ENCODE results near the gene SLC35A4. TPM values are rescaled to one million over a fixed set of nuclear protein-coding genes. Genes with fewer than 3 reads are reported as not detected.

The SLC35A4 gene
- total and polyA plus RNA-seq, 2 of the 8 experiments (the other 6 are each of a cell fraction or from before 2014, with no cell fraction given), result 78.6 to 133 TPM

DNA sequence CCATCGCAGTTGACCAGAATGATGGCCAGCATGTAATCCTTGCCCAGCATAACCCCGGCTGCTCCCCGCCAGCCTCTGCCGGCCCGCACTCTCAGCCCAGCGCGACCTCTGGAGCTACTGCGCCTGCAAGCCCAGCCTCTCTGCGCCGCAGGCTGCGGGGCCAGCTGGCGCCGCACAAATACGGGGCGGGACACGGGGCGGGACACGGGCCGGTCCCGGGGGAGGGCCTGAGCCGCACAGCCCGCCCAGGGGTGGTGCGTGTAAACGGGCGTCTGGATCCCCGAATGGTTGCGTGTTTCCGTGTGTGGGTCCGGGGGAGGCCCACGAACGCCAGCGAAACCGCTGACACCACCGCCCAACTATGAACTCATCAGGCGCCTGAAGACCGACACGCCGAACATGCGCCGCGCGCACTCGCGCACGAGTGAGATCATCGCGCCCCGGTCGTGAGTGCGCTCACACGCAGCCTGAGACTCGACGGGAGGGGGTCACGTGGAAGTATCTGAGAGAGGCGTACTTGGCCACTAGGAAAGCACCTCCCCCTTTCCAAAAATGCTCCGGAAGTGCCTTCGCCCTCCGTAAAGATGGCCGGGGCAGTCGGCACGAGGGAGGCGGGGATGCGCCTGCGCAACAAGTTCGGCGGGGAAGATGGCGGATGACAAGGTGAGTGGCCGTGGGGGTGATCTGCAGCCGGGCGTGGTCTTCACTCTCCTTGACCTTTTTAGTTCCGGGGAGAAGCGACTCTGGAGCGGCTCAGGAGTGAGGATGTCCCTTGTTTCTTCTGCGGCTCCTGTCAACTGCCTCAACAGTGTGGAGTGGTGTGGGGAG lies at the start of gene SLC35A4, which contains the start of gene APBB3 (continued):
- TF ChIP-seq ZNF274 (IDR thresholded peaks at IDR 0.05; ENCODE audit: borderline replicate concordance, extremely low read depth, low read length) (no peak), YY1 (IDR thresholded peaks at IDR 0.05; ENCODE audit: low read depth, low read length) (peak; percentile 97), RXRA (IDR thresholded peaks at IDR 0.05; ENCODE audit: insufficient read depth, low read depth, low read length) (no peak), KDM1A (IDR thresholded peaks at IDR 0.05; ENCODE audit: borderline replicate concordance, low read length) (no peak; the same call in 1 of the 2 replicates), CHD2 (IDR thresholded peaks at IDR 0.05; ENCODE audit: low read length) (no peak), GTF2F1 (IDR thresholded peaks at IDR 0.05; ENCODE audit: borderline replicate concordance, low read depth, low read length) (peak; percentile 34; the same call in 1 of the 2 replicates), RBBP5 (IDR thresholded peaks at IDR 0.05; ENCODE audit: borderline replicate concordance, low read depth, low read length) (peak; percentile 74; the same call in 1 of the 2 replicates), BCL11A (IDR thresholded peaks at IDR 0.05; ENCODE audit: low read depth in 2 of 2, low read length in 2 of 2) (no peak), NRF1 (IDR thresholded peaks at IDR 0.05; ENCODE audit: low read depth, low read length) (peak; percentile 95)
- TF ChIP-seq, protein P1, sequence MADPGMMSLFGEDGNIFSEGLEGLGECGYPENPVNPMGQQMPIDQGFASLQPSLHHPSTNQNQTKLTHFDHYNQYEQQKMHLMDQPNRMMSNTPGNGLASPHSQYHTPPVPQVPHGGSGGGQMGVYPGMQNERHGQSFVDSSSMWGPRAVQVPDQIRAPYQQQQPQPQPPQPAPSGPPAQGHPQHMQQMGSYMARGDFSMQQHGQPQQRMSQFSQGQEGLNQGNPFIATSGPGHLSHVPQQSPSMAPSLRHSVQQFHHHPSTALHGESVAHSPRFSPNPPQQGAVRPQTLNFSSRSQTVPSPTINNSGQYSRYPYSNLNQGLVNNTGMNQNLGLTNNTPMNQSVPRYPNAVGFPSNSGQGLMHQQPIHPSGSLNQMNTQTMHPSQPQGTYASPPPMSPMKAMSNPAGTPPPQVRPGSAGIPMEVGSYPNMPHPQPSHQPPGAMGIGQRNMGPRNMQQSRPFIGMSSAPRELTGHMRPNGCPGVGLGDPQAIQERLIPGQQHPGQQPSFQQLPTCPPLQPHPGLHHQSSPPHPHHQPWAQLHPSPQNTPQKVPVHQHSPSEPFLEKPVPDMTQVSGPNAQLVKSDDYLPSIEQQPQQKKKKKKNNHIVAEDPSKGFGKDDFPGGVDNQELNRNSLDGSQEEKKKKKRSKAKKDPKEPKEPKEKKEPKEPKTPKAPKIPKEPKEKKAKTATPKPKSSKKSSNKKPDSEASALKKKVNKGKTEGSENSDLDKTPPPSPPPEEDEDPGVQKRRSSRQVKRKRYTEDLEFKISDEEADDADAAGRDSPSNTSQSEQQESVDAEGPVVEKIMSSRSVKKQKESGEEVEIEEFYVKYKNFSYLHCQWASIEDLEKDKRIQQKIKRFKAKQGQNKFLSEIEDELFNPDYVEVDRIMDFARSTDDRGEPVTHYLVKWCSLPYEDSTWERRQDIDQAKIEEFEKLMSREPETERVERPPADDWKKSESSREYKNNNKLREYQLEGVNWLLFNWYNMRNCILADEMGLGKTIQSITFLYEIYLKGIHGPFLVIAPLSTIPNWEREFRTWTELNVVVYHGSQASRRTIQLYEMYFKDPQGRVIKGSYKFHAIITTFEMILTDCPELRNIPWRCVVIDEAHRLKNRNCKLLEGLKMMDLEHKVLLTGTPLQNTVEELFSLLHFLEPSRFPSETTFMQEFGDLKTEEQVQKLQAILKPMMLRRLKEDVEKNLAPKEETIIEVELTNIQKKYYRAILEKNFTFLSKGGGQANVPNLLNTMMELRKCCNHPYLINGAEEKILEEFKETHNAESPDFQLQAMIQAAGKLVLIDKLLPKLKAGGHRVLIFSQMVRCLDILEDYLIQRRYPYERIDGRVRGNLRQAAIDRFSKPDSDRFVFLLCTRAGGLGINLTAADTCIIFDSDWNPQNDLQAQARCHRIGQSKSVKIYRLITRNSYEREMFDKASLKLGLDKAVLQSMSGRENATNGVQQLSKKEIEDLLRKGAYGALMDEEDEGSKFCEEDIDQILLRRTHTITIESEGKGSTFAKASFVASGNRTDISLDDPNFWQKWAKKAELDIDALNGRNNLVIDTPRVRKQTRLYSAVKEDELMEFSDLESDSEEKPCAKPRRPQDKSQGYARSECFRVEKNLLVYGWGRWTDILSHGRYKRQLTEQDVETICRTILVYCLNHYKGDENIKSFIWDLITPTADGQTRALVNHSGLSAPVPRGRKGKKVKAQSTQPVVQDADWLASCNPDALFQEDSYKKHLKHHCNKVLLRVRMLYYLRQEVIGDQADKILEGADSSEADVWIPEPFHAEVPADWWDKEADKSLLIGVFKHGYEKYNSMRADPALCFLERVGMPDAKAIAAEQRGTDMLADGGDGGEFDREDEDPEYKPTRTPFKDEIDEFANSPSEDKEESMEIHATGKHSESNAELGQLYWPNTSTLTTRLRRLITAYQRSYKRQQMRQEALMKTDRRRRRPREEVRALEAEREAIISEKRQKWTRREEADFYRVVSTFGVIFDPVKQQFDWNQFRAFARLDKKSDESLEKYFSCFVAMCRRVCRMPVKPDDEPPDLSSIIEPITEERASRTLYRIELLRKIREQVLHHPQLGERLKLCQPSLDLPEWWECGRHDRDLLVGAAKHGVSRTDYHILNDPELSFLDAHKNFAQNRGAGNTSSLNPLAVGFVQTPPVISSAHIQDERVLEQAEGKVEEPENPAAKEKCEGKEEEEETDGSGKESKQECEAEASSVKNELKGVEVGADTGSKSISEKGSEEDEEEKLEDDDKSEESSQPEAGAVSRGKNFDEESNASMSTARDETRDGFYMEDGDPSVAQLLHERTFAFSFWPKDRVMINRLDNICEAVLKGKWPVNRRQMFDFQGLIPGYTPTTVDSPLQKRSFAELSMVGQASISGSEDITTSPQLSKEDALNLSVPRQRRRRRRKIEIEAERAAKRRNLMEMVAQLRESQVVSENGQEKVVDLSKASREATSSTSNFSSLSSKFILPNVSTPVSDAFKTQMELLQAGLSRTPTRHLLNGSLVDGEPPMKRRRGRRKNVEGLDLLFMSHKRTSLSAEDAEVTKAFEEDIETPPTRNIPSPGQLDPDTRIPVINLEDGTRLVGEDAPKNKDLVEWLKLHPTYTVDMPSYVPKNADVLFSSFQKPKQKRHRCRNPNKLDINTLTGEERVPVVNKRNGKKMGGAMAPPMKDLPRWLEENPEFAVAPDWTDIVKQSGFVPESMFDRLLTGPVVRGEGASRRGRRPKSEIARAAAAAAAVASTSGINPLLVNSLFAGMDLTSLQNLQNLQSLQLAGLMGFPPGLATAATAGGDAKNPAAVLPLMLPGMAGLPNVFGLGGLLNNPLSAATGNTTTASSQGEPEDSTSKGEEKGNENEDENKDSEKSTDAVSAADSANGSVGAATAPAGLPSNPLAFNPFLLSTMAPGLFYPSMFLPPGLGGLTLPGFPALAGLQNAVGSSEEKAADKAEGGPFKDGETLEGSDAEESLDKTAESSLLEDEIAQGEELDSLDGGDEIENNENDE (IDR thresholded peaks at IDR 0.05; ENCODE audit: insufficient replicate concordance, low read length), result no peak
